ENCODE measurements around the gene GFRA4.

The GFRA4 gene

GRCh38 chr20:3693376-3693775, 30.2 kb upstream of the GFRA4 start:
- no peak for DNase-seq

- DNase-seq = no peak
These were observed 29.6 kb upstream of the GFRA4 start for GRCh38 chr20:3692706-3693294.

- no peak for DNase-seq
These were observed 28.7 kb upstream of the GFRA4 start for GRCh38 chr20:3691897-3692296.

GRCh38 chr20:3691306-3691705, 28.1 kb upstream of the GFRA4 start:
- no peak for DNase-seq

- DNase-seq = no peak
These were observed 27.2 kb upstream of the GFRA4 start for GRCh38 chr20:3690413-3690812.

- DNase-seq = no peak
These were observed 26.8 kb upstream of the GFRA4 start for GRCh38 chr20:3689978-3690377.

GRCh38 chr20:3687655-3688054, 24.5 kb upstream of the GFRA4 start:
- no peak for DNase-seq

GRCh38 chr20:3686867-3687321, 23.7 kb upstream of the GFRA4 start:
- DNase-seq = no peak

GRCh38 chr20:3686421-3686820, 23.2 kb upstream of the GFRA4 start:
- DNase-seq = no peak

- DNase-seq = no peak
These were observed 22.1 kb upstream of the GFRA4 start for GRCh38 chr20:3685341-3685740.

- DNase-seq = no peak
These were observed 19.0 kb upstream of the GFRA4 start, which contains the start of gene ADAM33 for GRCh38 chr20:3681931-3682781. Gene ADAM33, minus strand, starts transcription at chr20:3682010. Its CDS starts 6 bp downstream, at chr20:3682004.

- DNase-seq = no peak
These were observed 18.2 kb upstream of the GFRA4 start for GRCh38 chr20:3681352-3681930.

- DNase-seq = no peak
These were observed 17.6 kb upstream of the GFRA4 start for GRCh38 chr20:3680701-3681351.

- no peak for DNase-seq
These were observed 16.8 kb upstream of the GFRA4 start for GRCh38 chr20:3679749-3680700.

- DNase-seq = no peak
These were observed 15.9 kb upstream of the GFRA4 start for GRCh38 chr20:3678856-3679720.

GRCh38 chr20:3678198-3678597, 15.0 kb upstream of the GFRA4 start:
- no peak for DNase-seq

- DNase-seq = no peak
These were observed 14.5 kb upstream of the GFRA4 start for GRCh38 chr20:3677733-3678132.

GRCh38 chr20:3674995-3675900, 12.0 kb upstream of the GFRA4 start:
- DNase-seq = no peak

GRCh38 chr20:3674447-3674846, 11.2 kb upstream of the GFRA4 start:
- no peak for DNase-seq

All from cortex of kidney (tissue), 1 donor.